ENCODE data around the gene CCL3.

Gene CCL3

GRCh38 chr17:36089888-36090836 is at the start of gene CCL3:
Gene CCL3 (minus strand): TSS chr17:36090143. CDS start chr17:36090058, 85 bp downstream.
- TF ChIP-seq MYC (IDR thresholded peaks at IDR 0.05; ENCODE audit: low read depth, low read length) (no peak), POLR2A (IDR thresholded peaks at IDR 0.05; ENCODE audit: extremely low read depth, insufficient read length) (no peak)
- TF ChIP-seq, protein P1, sequence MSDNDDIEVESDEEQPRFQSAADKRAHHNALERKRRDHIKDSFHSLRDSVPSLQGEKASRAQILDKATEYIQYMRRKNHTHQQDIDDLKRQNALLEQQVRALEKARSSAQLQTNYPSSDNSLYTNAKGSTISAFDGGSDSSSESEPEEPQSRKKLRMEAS (IDR thresholded peaks at IDR 0.05; ENCODE audit: low read depth, low read length), result peak; percentile 4; the same call in 1 of the 2 replicates
- TF ChIP-seq, protein P2, sequence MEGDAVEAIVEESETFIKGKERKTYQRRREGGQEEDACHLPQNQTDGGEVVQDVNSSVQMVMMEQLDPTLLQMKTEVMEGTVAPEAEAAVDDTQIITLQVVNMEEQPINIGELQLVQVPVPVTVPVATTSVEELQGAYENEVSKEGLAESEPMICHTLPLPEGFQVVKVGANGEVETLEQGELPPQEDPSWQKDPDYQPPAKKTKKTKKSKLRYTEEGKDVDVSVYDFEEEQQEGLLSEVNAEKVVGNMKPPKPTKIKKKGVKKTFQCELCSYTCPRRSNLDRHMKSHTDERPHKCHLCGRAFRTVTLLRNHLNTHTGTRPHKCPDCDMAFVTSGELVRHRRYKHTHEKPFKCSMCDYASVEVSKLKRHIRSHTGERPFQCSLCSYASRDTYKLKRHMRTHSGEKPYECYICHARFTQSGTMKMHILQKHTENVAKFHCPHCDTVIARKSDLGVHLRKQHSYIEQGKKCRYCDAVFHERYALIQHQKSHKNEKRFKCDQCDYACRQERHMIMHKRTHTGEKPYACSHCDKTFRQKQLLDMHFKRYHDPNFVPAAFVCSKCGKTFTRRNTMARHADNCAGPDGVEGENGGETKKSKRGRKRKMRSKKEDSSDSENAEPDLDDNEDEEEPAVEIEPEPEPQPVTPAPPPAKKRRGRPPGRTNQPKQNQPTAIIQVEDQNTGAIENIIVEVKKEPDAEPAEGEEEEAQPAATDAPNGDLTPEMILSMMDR (IDR thresholded peaks at IDR 0.05; ENCODE audit: low read depth, low read length), result no peak
- peak; percentile 87 for DNase-seq (ENCODE audit: low read depth)
- H3K4me3 ChIP-seq (ENCODE audit: low read depth, low read length), result no peak within 1 kb of the TSS

GRCh38 chr17:36136439-36136838 is 46.5 kb upstream of the CCL3 start:
- H3K4me3 ChIP-seq (ENCODE audit: low read depth, low read length), result no peak overlapping the region
- no peak for DNase-seq (ENCODE audit: low read depth)
- no peak for TF ChIP-seq POLR2A (IDR thresholded peaks at IDR 0.05; ENCODE audit: extremely low read depth, insufficient read length)
- no peak for TF ChIP-seq MYC (IDR thresholded peaks at IDR 0.05; ENCODE audit: low read depth, low read length)
- TF ChIP-seq, protein P1 (IDR thresholded peaks at IDR 0.05; ENCODE audit: low read depth, low read length), result no peak
- TF ChIP-seq, protein P2 (IDR thresholded peaks at IDR 0.05; ENCODE audit: low read depth, low read length), result no peak

GRCh38 chr17:36136036-36136435 is 46.1 kb upstream of the CCL3 start:
- peak; percentile 63 for DNase-seq (ENCODE audit: low read depth)
- no peak overlapping the region for H3K4me3 ChIP-seq (ENCODE audit: low read depth, low read length)
- TF ChIP-seq POLR2A (IDR thresholded peaks at IDR 0.05; ENCODE audit: extremely low read depth, insufficient read length) (no peak), MYC (IDR thresholded peaks at IDR 0.05; ENCODE audit: low read depth, low read length) (no peak)
- TF ChIP-seq, protein P2 (IDR thresholded peaks at IDR 0.05; ENCODE audit: low read depth, low read length), result no peak

DNA sequence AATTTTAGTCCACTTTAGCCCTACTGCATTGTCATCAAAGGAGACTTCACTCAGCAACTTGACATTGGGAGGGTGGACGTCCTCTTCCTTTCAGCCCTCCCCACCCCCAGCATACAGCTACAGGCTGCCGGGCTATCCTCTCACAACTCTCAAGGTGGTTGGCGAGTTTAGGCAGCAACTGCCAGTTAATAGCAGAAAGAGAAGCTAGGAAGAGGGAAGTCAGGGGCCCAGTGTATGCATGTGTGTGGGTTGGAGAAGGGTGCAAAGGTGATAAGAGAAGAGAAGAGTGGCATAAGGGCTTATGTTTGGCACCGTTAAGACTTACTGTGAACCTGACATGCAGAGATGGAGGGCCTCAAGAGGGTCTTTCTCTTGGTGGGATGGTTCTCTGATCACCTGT is 45.5 kb upstream of the CCL3 start:
- TF ChIP-seq, protein P2 (IDR thresholded peaks at IDR 0.05; ENCODE audit: low read depth, low read length), result no peak
- TF ChIP-seq POLR2A (IDR thresholded peaks at IDR 0.05; ENCODE audit: extremely low read depth, insufficient read length), result no peak
- TF ChIP-seq, protein P1 (IDR thresholded peaks at IDR 0.05; ENCODE audit: low read depth, low read length), result 0 out of 2 replicates have a peak, but pooled peaks have one; percentile 2
- DNase-seq (ENCODE audit: low read depth), result peak; percentile 39

GRCh38 chr17:36133602-36134236 is 43.8 kb upstream of the CCL3 start:
- H3K4me3 ChIP-seq (ENCODE audit: low read depth, low read length), result no peak overlapping the region
- no peak for DNase-seq (ENCODE audit: low read depth)
- TF ChIP-seq, protein P2 (IDR thresholded peaks at IDR 0.05; ENCODE audit: low read depth, low read length), result no peak
- TF ChIP-seq POLR2A (IDR thresholded peaks at IDR 0.05; ENCODE audit: extremely low read depth, insufficient read length), result no peak
- no peak for TF ChIP-seq MYC (IDR thresholded peaks at IDR 0.05; ENCODE audit: low read depth, low read length)
- TF ChIP-seq, protein P1 (IDR thresholded peaks at IDR 0.05; ENCODE audit: low read depth, low read length), result no peak

More for the DNA sequence above, 45.5 kb upstream of the CCL3 start:
- no peak overlapping the region for H3K4me3 ChIP-seq (ENCODE audit: low read depth, low read length)
